CD1c-positive myeloid dendritic cell (primary cell): Measurements from ENCODE around the gene NEURL1.
"Not testable (repeated sequence)": the region's sequence is repeated elsewhere in the genome, so short reads cannot be mapped to it uniquely, and the experiment has no call there.

Source experiments
- DNase-seq: peaks from one replicate; pipeline ENCODE4 v3.0.0-alpha.2; 2016; ENCODE audit errors: extremely low spot score

The NEURL1 gene

GRCh38 chr10:103514244-103514643 lies 20.7 kb downstream of the NEURL1 start:
- DNase-seq, result no peak

GRCh38 chr10:103517234-103518085 lies 24.0 kb downstream of the NEURL1 start:
- DNase-seq, result no peak

GRCh38 chr10:103519798-103520197 lies 26.3 kb downstream of the NEURL1 start:
- DNase-seq, result no peak

GRCh38 chr10:103522006-103522405 lies 28.5 kb downstream of the NEURL1 start:
- DNase-seq, result not testable (repeated sequence)

GRCh38 chr10:103523683-103524082 lies 30.2 kb downstream of the NEURL1 start:
- peak; percentile 21 for DNase-seq

GRCh38 chr10:103525901-103526300 lies 32.4 kb downstream of the NEURL1 start:
- no peak for DNase-seq

- not testable (repeated sequence) for DNase-seq
Observed at GRCh38 chr10:103527476-103527875, 34.0 kb downstream of the NEURL1 start.

- DNase-seq, result no peak
Observed at GRCh38 chr10:103528549-103528948, 35.0 kb downstream of the NEURL1 start.

- DNase-seq, result no peak
Observed at GRCh38 chr10:103529539-103529938, 36.0 kb downstream of the NEURL1 start.

GRCh38 chr10:103533827-103534226 lies 40.3 kb downstream of the NEURL1 start:
- no peak for DNase-seq

GRCh38 chr10:103534621-103535498 lies 41.4 kb downstream of the NEURL1 start:
- DNase-seq, result no peak

GRCh38 chr10:103535595-103535994 lies 42.1 kb downstream of the NEURL1 start:
- no peak for DNase-seq

GRCh38 chr10:103539751-103540150 lies 46.2 kb downstream of the NEURL1 start:
- no peak for DNase-seq

- DNase-seq, result no peak
Observed at GRCh38 chr10:103540722-103541121, 47.2 kb downstream of the NEURL1 start.

GRCh38 chr10:103541616-103542015 lies 48.1 kb downstream of the NEURL1 start:
- DNase-seq, result peak; percentile 22

- DNase-seq, result peak; percentile 36
Observed at GRCh38 chr10:103542764-103543616, 49.5 kb downstream of the NEURL1 start.

- DNase-seq, result no peak
Observed at GRCh38 chr10:103543617-103544525, 50.4 kb downstream of the NEURL1 start.

- DNase-seq, result no peak
Observed at GRCh38 chr10:103544657-103545310, 51.3 kb downstream of the NEURL1 start.

- DNase-seq, result no peak
Observed at GRCh38 chr10:103545366-103545765, 51.9 kb downstream of the NEURL1 start.

- DNase-seq, result no peak
Observed at GRCh38 chr10:103545771-103546281, 52.3 kb downstream of the NEURL1 start.
